Ramos (cell line): ENCODE results near the gene TAB2.
"Not testable (repeated sequence)": the region's sequence is repeated elsewhere in the genome, so short reads cannot be mapped to it uniquely, and the experiment has no call there.

Source experiments
- in situ Hi-C: fragments of 300-500 bp; cut with MboI; formaldehyde crosslinking; loops from one replicate; pipeline ENCODE4 v1.14.3; 2022; ENCODE audit warnings: low sequenced_read_pairs; ENCODE audit not compliant: unreplicated experiment

Gene TAB2

GRCh38 chr6:149452037-149452939, 134.8 kb downstream of the TAB2 start:
- in situ Hi-C loops = no loop called here

GRCh38 chr6:149453597-149454345, 136.3 kb downstream of the TAB2 start:
- in situ Hi-C loops = no loop called here

GRCh38 chr6:149454346-149454848, 136.9 kb downstream of the TAB2 start:
- in situ Hi-C loops = no loop called here

GRCh38 chr6:149455031-149455732, 137.7 kb downstream of the TAB2 start:
- in situ Hi-C loops = no loop called here

GRCh38 chr6:149456311-149457021, 139.0 kb downstream of the TAB2 start:
- in situ Hi-C loops = no loop called here

GRCh38 chr6:149457316-149457884, 139.9 kb downstream of the TAB2 start:
- in situ Hi-C loops = no loop called here

GRCh38 chr6:149458196-149458595, 140.7 kb downstream of the TAB2 start:
- in situ Hi-C loops = no loop called here

GRCh38 chr6:149458806-149459205, 141.3 kb downstream of the TAB2 start:
- in situ Hi-C loops = no loop called here

- in situ Hi-C loops = no loop called here
Observed at GRCh38 chr6:149459761-149460160, 142.2 kb downstream of the TAB2 start.

GRCh38 chr6:149460249-149460648, 142.7 kb downstream of the TAB2 start:
- in situ Hi-C loops = not testable (repeated sequence)
